ENCODE data around the gene MOSPD3. TPM values are rescaled to one million over a fixed set of nuclear protein-coding genes. Genes with fewer than 3 reads are reported as not detected.

MOSPD3 gene
- total and polyA plus RNA-seq, 2 of the 13 experiments (the other 11 are each of a cell fraction or from before 2014, with no cell fraction given) = 7.6 to 8.8 TPM

- no peak for TF ChIP-seq ZNF407 (CRISPR knock-in tag; IDR thresholded peaks at IDR 0.05; ENCODE audit: not compliant biosample characterization)
- no peak for TF ChIP-seq CCAR2 (optimal IDR thresholded peaks at IDR 0.05; ENCODE audit: low read depth, low read length)
- no peak for TF ChIP-seq ZNF530 (CRISPR knock-in tag; IDR thresholded peaks at IDR 0.05; ENCODE audit: low read depth)
- no peak for TF ChIP-seq SMC3 (IDR thresholded peaks at IDR 0.05; ENCODE audit: low read length)
- peak; percentile 74 for TF ChIP-seq GABPB1 (CRISPR knock-in tag; IDR thresholded peaks at IDR 0.05)
- no peak for TF ChIP-seq NPAS2 (CRISPR knock-in tag; IDR thresholded peaks at IDR 0.05; ENCODE audit: borderline replicate concordance)
- peak; percentile 99 for TF ChIP-seq HNRNPLL (IDR thresholded peaks at IDR 0.05; ENCODE audit: low read depth, low read length, poor library complexity, severe bottlenecking)
- TF ChIP-seq ZNF230 (CRISPR knock-in tag; IDR thresholded peaks at IDR 0.05) = 0 out of 2 replicates have a peak, but pooled peaks have one; percentile 67
- TF ChIP-seq SAFB2 (CRISPR knock-in tag; IDR thresholded peaks at IDR 0.05; ENCODE audit: borderline replicate concordance, low read depth) = 0 out of 2 replicates have a peak, but pooled peaks have one; percentile 47
- no peak for TF ChIP-seq CCDC6 (CRISPR knock-in tag; IDR thresholded peaks at IDR 0.05)
- no peak for TF ChIP-seq ZHX2 (IDR thresholded peaks at IDR 0.05; ENCODE audit: low read depth)
- TF ChIP-seq ZHX2 (CRISPR knock-in tag; IDR thresholded peaks at IDR 0.05; ENCODE audit: borderline replicate concordance) = 0 out of 2 replicates have a peak, but pooled peaks have one; percentile 29
- peak; percentile 78 for TF ChIP-seq NFYC (CRISPR knock-in tag; IDR thresholded peaks at IDR 0.05)
- TF ChIP-seq ZNF788 (CRISPR knock-in tag; IDR thresholded peaks at IDR 0.05; ENCODE audit: borderline replicate concordance) = 0 out of 2 replicates have a peak, but pooled peaks have one; percentile 50
- TF ChIP-seq NFIB (CRISPR knock-in tag; IDR thresholded peaks at IDR 0.05; ENCODE audit: borderline replicate concordance) = no peak
These were observed 43.8 kb downstream of the MOSPD3 start, which contains the start of gene ACTL6B (continued) for GRCh38 chr7:100655908-100656674.
